ENCODE measurements around the gene MYO5C. TPM values are rescaled to one million over a fixed set of nuclear protein-coding genes. Genes with fewer than 3 reads are reported as not detected.

The MYO5C gene
- total RNA-seq, 2 experiments from 2014 or later: 1.6 to 4.1 TPM

- no peak overlapping the region for H3K4me2 ChIP-seq (ENCODE audit: low read length)
- no TSS peak for BruUV-seq (replicated peaks)
- ChIA-PET CTCF (ENCODE audit: unreplicated experiment) (no interaction called here), POLR2A (interaction anchor here (1.6 to 1.7 kb wide), 2 partner anchors 9 to 23 kb away, joined by 3 to 6 read pairs; no protein-coding TSS in a partner anchor)
- intact Hi-C loops (cut with micrococcal nuclease; ENCODE audit: unreplicated experiment): no loop called here
- H3K27ac ChIP-seq (ENCODE audit: low read depth, low read length, poor library complexity, severe bottlenecking): no peak overlapping the region
- TF ChIP-seq CTCF (conservative IDR thresholded peaks at IDR 0.05; ENCODE audit: low read length) (no peak), EZH2phosphoT487 (IDR thresholded peaks at IDR 0.05; ENCODE audit: borderline replicate concordance, low read depth, low read length) (no peak)
- DNase-seq (ENCODE audit: low spot score): no peak
- no peaks in the 10 kb centered on the region for H4K20me1 ChIP-seq (ENCODE audit: insufficient read depth, low read length)
- no peak overlapping the region for H3K4me3 ChIP-seq (ENCODE audit: low read depth, low read length, poor library complexity, severe bottlenecking)
- H3K36me3 ChIP-seq (ENCODE audit: insufficient read depth, low read length): no peaks in the 10 kb centered on the region
- H3K4me1 ChIP-seq (ENCODE audit: insufficient read depth, low read length, poor library complexity, severe bottlenecking): no peaks in the 10 kb centered on the region
- H3K79me2 ChIP-seq (ENCODE audit: insufficient read depth, low read depth, low read length): no peaks in the 10 kb centered on the region
- no peaks in the 10 kb centered on the region for H3K9me2 ChIP-seq (ENCODE audit: insufficient read depth, low read length)
- H3K9me3 ChIP-seq (ENCODE audit: low read length): no peaks in the 10 kb centered on the region
- no peak overlapping the region for H2AFZ ChIP-seq (ENCODE audit: low read length)
Measured at GRCh38 chr15:52193321-52193720, 102.3 kb downstream of the MYO5C start.

- no peak within 1 kb of the TSS for H3K4me2 ChIP-seq (ENCODE audit: low read length)
- TF ChIP-seq EZH2phosphoT487 (IDR thresholded peaks at IDR 0.05; ENCODE audit: borderline replicate concordance, low read depth, low read length) (no peak), CTCF (conservative IDR thresholded peaks at IDR 0.05; ENCODE audit: low read length) (no peak)
- no peaks in the 10 kb centered on the region for H3K4me1 ChIP-seq (ENCODE audit: insufficient read depth, low read length, poor library complexity, severe bottlenecking)
- H3K4me3 ChIP-seq (ENCODE audit: low read depth, low read length, poor library complexity, severe bottlenecking): no peak within 1 kb of the TSS
- H4K20me1 ChIP-seq (ENCODE audit: insufficient read depth, low read length): no peaks in the 10 kb centered on the region
- intact Hi-C loops (cut with micrococcal nuclease; ENCODE audit: unreplicated experiment): no loop called here
- H3K9me3 ChIP-seq (ENCODE audit: low read length): no peaks in the 10 kb centered on the region
- no peaks in the 10 kb centered on the region for H3K79me2 ChIP-seq (ENCODE audit: insufficient read depth, low read depth, low read length)
- CTCF ChIA-PET (ENCODE audit: unreplicated experiment): no interaction called here
- POLR2A ChIA-PET: interaction anchor here (0.7 kb wide), 1 partner anchor 1345 kb away, joined by 3 read pairs; no protein-coding TSS in a partner anchor
- BruUV-seq (replicated peaks): no TSS peak
- H3K27ac ChIP-seq (ENCODE audit: low read depth, low read length, poor library complexity, severe bottlenecking): no peak within 1 kb of the TSS
- H3K9me2 ChIP-seq (ENCODE audit: insufficient read depth, low read length): no peaks in the 10 kb centered on the region
- H2AFZ ChIP-seq (ENCODE audit: low read length): no peak within 1 kb of the TSS
- DNase-seq (ENCODE audit: low spot score): no peak
- no peaks in the 10 kb centered on the region for H3K36me3 ChIP-seq (ENCODE audit: insufficient read depth, low read length)
Measured at GRCh38 chr15:52191207-52191606, 104.4 kb downstream of the MYO5C start, which contains the start of gene GNB5. TSS of gene GNB5 (minus strand) at chr15:52191392. CDS start at chr15:52184676, 6,716 bp downstream.

GRCh38 chr15:52186651-52187486 is 108.7 kb downstream of the MYO5C start:
- H3K79me2 ChIP-seq (ENCODE audit: insufficient read depth, low read depth, low read length): no peaks in the 10 kb centered on the region
- POLR2A ChIA-PET: interaction anchor here (0.5 to 1.3 kb wide), 4 partner anchors 9 to 377 kb away, joined by 3 to 4 read pairs (median 3); no protein-coding TSS in a partner anchor
- no peak overlapping the region for H3K27ac ChIP-seq (ENCODE audit: low read depth, low read length, poor library complexity, severe bottlenecking)
- peaks cover 21% of the 10 kb centered on the region for H3K4me1 ChIP-seq (ENCODE audit: insufficient read depth, low read length, poor library complexity, severe bottlenecking)
- H3K9me3 ChIP-seq (ENCODE audit: low read length): no peaks in the 10 kb centered on the region
- no peak overlapping the region for H3K4me2 ChIP-seq (ENCODE audit: low read length)
- TF ChIP-seq CTCF (conservative IDR thresholded peaks at IDR 0.05; ENCODE audit: low read length) (no peak), EZH2phosphoT487 (IDR thresholded peaks at IDR 0.05; ENCODE audit: borderline replicate concordance, low read depth, low read length) (no peak)
- no peak for DNase-seq (ENCODE audit: low spot score)
- CTCF ChIA-PET (ENCODE audit: unreplicated experiment): interaction anchor here (0.9 kb wide), 1 partner anchor 30 kb away, joined by 4 read pairs; no protein-coding TSS in a partner anchor
- no TSS peak for BruUV-seq (replicated peaks)
- no peaks in the 10 kb centered on the region for H3K36me3 ChIP-seq (ENCODE audit: insufficient read depth, low read length)
- no peak overlapping the region for H3K4me3 ChIP-seq (ENCODE audit: low read depth, low read length, poor library complexity, severe bottlenecking)
- H3K9me2 ChIP-seq (ENCODE audit: insufficient read depth, low read length): no peaks in the 10 kb centered on the region
- H4K20me1 ChIP-seq (ENCODE audit: insufficient read depth, low read length): no peaks in the 10 kb centered on the region
- H2AFZ ChIP-seq (ENCODE audit: low read length): no peak overlapping the region
- intact Hi-C loops (cut with micrococcal nuclease; ENCODE audit: unreplicated experiment): no loop called here

Measured in OCI-LY7 (cell line).